Small intestine (tissue), 7 donors: ENCODE results near the gene UBXN11. TPM values are rescaled to one million over a fixed set of nuclear protein-coding genes. Genes with fewer than 3 reads are reported as not detected.

ENCODE experiments used
- DNase-seq, 2 donors: peaks; one replicate each; pipeline versions ENCODE4 v3.0.0 to v3.0.0-alpha.2; 2013
- FAIRE-seq: peaks from 2 replicates; lab custom pipeline; 2012; peaks lifted over from hg19 to GRCh38; lab: Jason Lieb, UNC
- H3K27ac ChIP-seq, 3 donors: one replicate each; pipeline ENCODE4 v1.5.1; 2013; ENCODE audit warnings: low read length in 2 of 3, mild to moderate bottlenecking in 2 of 3, control low read depth in 1 of 3, inconsistent platforms in 1 of 3, low read depth in 1 of 3, moderate library complexity in 1 of 3
- H3K27me3 ChIP-seq, 3 donors: one replicate each; pipeline ENCODE4 v1.6.1; 2013; ENCODE audit warnings: low read length in 3 of 3, inconsistent platforms in 1 of 3; ENCODE audit not compliant: control insufficient read depth in 3 of 3, insufficient read depth in 3 of 3
- H3K36me3 ChIP-seq, 3 donors: one replicate each; pipeline ENCODE4 v1.6.1; 2013; ENCODE audit warnings: low read length in 3 of 3, inconsistent platforms in 1 of 3, low read depth in 1 of 3, mild to moderate bottlenecking in 1 of 3, moderate library complexity in 1 of 3; ENCODE audit not compliant: control insufficient read depth in 3 of 3, insufficient read depth in 2 of 3
- H3K4me1 ChIP-seq, 3 donors: one replicate each; pipeline ENCODE4 v1.6.1; 2013; ENCODE audit warnings: low read length in 2 of 3, inconsistent platforms in 1 of 3, low read depth in 1 of 3, mild to moderate bottlenecking in 1 of 3, moderate library complexity in 1 of 3; ENCODE audit not compliant: control insufficient read depth in 3 of 3, insufficient read depth in 2 of 3
- H3K4me3 ChIP-seq, 3 donors: one replicate each; pipeline ENCODE4 v1.5.1; 2013; ENCODE audit warnings: low read length in 3 of 3, control low read depth in 1 of 3, inconsistent platforms in 1 of 3, low read depth in 1 of 3, mild to moderate bottlenecking in 1 of 3, moderate library complexity in 1 of 3
- H3K9me3 ChIP-seq, 2 donors: one replicate each; pipeline ENCODE4 v1.6.1; 2013; ENCODE audit warnings: low read depth in 1 of 2, low read length in 1 of 2; ENCODE audit not compliant: control insufficient read depth in 2 of 2, insufficient read depth in 1 of 2
- WGBS, 3 donors: extraction: QIAGEN DNeasy Blood & Tissue Kit; methylation state at CpG; one replicate each; pipeline ENCODE4 v1.1.7; 2013; 5-methylcytosine and 5-hydroxymethylcytosine counted together
- polyA plus RNA-seq, 4 donors: library from polyadenylated mRNA; stranded (reverse) in 3 of 4; unstranded in 1 of 4; fragments of 200-250 nt in 3 of 4; fragments of 120-200 nt in 1 of 4; gene quantifications; one replicate each; pipeline versions ENCODE4 v1.2.1 to v1.2.3, GENCODE V29; 2013
- donor health status: healthy with polysubstance abuse.
- donor health status: control.
- donor health status: control.
- donor health status: Bipolar disorder and iron deficiency.
- donor health status: healthy.

The UBXN11 gene
- polyA plus RNA-seq, 4 donors, result 1.1 to 35.5 (median 11.4) TPM

DNA sequence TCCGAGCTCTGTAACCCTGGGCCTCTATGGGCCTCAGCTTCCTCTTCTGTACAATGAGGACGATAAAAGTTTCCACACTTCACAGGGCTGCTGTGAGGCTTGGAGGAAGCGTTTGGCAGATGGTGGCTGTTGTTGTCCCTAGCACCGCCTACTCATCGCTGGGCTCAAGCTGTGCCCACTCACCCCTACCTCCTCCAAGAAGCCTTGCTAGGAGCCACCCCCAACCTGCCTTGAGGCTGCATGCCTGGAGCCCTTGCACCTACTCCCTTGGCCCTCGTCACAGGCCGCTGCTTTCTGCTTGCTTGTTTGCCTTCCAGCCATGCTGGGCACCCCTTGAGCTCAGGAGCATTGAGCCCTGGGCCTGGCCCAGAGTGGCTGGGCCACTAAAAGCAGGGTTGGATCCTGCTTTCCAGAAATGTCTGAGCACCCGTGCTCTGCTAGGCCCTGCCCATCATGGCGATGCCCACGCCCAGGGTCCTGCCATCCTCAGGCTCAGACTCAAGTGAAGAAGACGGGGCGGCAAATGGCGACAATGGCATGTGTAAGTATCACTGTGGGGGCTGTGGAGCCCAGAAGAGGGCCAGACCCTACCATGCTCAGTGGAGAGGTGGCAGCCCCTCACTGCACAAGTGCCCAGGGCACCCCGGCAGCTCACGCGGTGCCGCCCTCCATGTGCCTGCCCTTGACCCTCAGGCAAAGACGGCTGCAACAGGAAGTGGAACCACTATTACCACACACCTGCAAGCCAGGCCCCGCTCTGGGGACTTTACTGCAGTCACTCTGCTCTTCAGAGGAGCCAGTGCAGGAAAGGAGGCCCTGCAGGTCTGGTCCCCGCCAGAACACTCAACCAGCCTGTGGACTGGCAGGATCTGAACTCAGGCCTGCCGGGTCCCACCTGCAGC, 17.0 kb downstream of the UBXN11 start:
- no peak for FAIRE-seq
- WGBS, 3 donors, result 73 to 86% (median 75%) methylated on average over 21 of the region's 21 CpGs
- Histone ChIP-seq H3K36me3 (peaks cover 0 to 77% (median 0%) of the 10 kb centered on the region in 3 donors), H3K27me3 (no peaks in the 10 kb centered on the region), H3K4me1 (peaks cover 0 to 12% (median 5%) of the 10 kb centered on the region in 3 donors), H3K4me3 (no peak overlapping the region), H3K9me3 (no peaks in the 10 kb centered on the region), H3K27ac (peak overlapping the region in 2 of 3 donors; percentile 65 to 70)
- DNase-seq, result no peak

DNA sequence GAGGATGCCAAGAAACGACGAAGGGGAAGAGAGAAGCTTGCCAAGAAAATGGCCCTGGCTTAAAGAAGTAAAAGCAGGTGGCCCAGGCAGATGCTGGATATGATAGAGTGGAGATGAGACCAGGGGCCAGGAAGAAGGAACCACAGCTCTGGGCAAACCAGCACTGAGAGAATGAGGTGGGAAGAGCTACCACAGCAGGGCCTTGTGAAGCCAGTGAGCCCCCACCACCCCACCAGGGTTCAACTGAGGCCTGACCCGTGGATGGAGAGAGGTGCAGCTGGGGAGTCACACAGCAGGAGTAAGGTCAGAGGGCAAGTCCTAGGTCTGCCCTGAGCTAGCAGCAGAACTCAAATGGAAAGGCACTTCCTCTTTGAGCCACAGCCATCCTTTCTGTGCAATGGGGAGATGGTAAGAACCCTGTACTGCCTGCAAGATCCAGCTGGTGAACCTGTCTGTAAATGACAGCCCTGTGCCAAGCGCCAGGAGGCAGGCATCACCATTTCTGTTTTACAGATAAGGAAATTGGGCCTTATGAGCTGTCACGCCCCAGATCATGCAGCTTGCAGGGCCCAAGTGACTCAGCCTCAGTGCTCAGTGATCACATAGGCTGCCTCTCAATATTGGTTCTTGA, 18.0 kb downstream of the UBXN11 start:
- peak overlapping the region in 2 of 3 donors; percentile 65 to 70 for H3K27ac ChIP-seq
- H3K4me3 ChIP-seq, result no peak overlapping the region
- FAIRE-seq (no peak), DNase-seq (peak in 1 of 2 donors; percentile 55)
- H3K27me3 ChIP-seq, result no peaks in the 10 kb centered on the region
- H3K4me1 ChIP-seq, result peaks cover 0 to 15% (median 5%) of the 10 kb centered on the region in 3 donors
- WGBS, 3 donors, result 26 to 43% (median 33%) methylated on average over 5 of the region's 5 CpGs
- H3K36me3 ChIP-seq, result peaks cover 0 to 79% (median 0%) of the 10 kb centered on the region in 3 donors
- H3K9me3 ChIP-seq, result no peaks in the 10 kb centered on the region

DNA sequence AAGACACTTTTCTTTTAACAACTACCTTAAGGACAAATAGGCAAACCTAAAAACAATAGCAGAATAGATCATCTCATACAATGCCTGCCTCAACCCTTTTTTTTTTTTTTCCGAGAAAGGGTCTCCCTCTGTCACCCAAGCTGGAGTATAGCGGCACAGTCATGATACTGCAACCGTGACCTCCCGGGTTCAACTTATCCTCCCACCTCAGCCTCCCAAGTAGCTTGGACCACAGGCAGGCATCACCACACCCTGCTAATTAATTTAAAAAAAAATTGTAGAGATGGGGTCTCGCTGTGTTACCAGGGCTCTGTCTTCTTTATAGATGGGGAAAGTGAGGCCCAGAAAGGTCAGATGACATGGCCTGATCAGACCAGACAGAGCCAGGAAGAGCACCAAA, 18.6 kb downstream of the UBXN11 start:
- Histone ChIP-seq H3K9me3 (no peaks in the 10 kb centered on the region), H3K4me3 (no peak overlapping the region), H3K4me1 (peaks cover 0 to 15% (median 5%) of the 10 kb centered on the region in 3 donors), H3K27me3 (no peaks in the 10 kb centered on the region), H3K36me3 (peaks cover 0 to 83% (median 0%) of the 10 kb centered on the region in 3 donors), H3K27ac (peak overlapping the region in 2 of 3 donors; percentile 16 to 70)
- 81 to 90% (median 82%) methylated on average over 5 of the region's 5 CpGs for WGBS, 3 donors
- no peak for FAIRE-seq
- DNase-seq, result no peak

DNA sequence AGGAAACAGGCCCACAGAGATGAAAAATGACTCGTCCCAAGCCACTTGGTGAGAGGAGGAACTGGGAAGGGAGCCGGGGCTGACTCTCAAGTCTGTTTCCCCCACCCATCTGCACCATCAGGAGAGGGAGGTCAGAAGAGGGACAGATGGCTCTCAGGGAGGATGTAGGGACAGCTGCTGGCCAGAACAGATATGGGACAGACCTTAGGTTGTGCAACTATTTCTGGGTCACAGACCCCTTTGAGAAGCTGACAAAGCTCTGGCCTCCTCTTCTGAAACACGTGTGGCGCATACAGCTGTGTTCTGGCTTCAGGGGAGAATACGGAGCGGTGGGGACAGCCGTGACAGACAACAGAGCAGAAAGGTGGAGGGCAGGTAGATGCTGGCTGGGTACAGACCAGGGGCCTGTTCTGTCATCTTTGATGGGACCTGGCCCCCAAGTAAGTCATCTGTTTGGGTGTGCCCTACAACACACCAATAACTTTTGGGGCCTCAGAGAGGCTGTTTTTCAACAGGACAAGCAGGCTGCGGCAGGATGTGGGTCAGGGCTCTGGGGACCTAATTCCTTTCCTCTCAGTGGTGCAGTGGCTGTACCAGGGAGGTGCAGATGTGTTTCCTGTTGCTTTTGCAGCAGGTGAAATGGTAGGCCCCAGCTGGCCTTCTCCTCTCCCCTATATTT, 19.3 kb downstream of the UBXN11 start:
- H3K4me3 ChIP-seq, result no peak overlapping the region
- H3K4me1 ChIP-seq, result peaks cover 0 to 15% (median 5%) of the 10 kb centered on the region in 3 donors
- 47 to 73% (median 61%) methylated on average over 8 of the region's 8 CpGs for WGBS, 3 donors
- H3K27me3 ChIP-seq, result no peaks in the 10 kb centered on the region
- FAIRE-seq (no peak), DNase-seq (peak in 1 of 2 donors; percentile 62)
- H3K36me3 ChIP-seq, result peaks cover 0 to 87% (median 0%) of the 10 kb centered on the region in 3 donors
- H3K9me3 ChIP-seq, result no peaks in the 10 kb centered on the region
- H3K27ac ChIP-seq, result peak overlapping the region in 2 of 3 donors; percentile 27 to 70

DNA sequence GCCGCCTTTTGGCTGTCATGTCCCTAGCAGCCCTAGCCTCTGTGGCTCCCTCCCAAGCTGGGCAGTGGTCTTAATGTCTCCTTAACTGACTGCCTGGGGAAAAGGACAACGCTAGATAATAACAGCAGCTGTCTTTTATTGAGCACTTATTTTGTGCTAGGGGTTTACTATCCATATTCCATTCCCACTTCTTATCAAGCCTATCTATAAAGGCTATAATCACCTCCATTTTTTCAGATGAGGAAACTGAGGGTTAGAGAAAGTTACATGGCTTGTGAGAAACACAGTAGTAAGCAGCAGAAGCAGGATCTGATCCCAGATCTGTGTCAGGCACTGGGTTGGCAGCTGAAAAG, 20.4 kb downstream of the UBXN11 start:
- no peaks in the 10 kb centered on the region for H3K9me3 ChIP-seq
- FAIRE-seq (no peak), DNase-seq (no peak)
- H3K4me1 ChIP-seq, result peaks cover 0 to 20% (median 7%) of the 10 kb centered on the region in 3 donors
- H3K27me3 ChIP-seq, result no peaks in the 10 kb centered on the region
- H3K36me3 ChIP-seq, result peaks cover 0 to 87% (median 2%) of the 10 kb centered on the region in 3 donors
- WGBS, 3 donors, result 83 to 94% (median 87%) methylated on average over 2 of the region's 2 CpGs
- no peak overlapping the region for H3K4me3 ChIP-seq
- H3K27ac ChIP-seq, result peak overlapping the region in 2 of 3 donors; percentile 32 to 34

DNA sequence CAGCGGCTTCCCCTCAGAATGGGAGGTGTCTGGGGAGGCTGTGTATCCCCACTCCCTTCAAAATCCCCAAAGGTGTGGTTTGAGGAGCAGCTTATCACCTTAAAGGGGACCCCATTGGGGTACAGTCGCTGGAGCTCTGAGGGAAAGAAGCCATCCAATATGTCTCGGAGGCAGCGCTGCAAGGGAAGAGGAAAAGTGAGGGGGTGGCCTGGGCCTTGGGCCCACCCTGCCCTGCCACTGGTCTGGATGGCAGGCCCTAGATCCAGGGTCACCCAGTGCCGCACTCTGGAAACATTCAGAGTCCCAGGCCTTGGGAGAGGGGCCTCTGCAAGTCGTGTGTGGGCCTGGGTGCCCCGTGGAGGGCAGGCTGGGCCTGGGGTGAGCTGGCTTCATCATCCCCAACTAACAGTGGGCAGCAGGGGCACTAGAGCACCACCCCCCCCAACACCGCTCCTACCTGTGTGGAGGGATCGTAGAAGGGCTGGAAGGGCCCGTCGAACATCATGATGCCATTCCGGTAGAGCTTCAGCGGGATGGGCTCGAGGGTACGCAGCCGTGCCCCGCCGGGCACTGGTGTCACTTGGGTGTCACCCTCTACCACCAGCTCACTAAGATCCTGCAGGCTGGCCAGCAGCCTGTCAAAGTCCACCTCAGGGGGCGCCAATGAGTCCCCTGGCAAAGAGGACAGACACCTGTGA, 20.9 kb downstream of the UBXN11 start:
- Histone ChIP-seq H3K4me3 (no peak overlapping the region), H3K4me1 (peaks cover 0 to 24% (median 11%) of the 10 kb centered on the region in 3 donors), H3K27ac (peak overlapping the region in 2 of 3 donors; percentile 58 to 72), H3K27me3 (no peaks in the 10 kb centered on the region), H3K36me3 (peaks cover 0 to 87% (median 2%) of the 10 kb centered on the region in 3 donors), H3K9me3 (no peaks in the 10 kb centered on the region)
- 84 to 87% (median 85%) methylated on average over 18 to 19 of the region's 19 CpGs for WGBS, 3 donors
- DNase-seq (no peak), FAIRE-seq (no peak)

DNA sequence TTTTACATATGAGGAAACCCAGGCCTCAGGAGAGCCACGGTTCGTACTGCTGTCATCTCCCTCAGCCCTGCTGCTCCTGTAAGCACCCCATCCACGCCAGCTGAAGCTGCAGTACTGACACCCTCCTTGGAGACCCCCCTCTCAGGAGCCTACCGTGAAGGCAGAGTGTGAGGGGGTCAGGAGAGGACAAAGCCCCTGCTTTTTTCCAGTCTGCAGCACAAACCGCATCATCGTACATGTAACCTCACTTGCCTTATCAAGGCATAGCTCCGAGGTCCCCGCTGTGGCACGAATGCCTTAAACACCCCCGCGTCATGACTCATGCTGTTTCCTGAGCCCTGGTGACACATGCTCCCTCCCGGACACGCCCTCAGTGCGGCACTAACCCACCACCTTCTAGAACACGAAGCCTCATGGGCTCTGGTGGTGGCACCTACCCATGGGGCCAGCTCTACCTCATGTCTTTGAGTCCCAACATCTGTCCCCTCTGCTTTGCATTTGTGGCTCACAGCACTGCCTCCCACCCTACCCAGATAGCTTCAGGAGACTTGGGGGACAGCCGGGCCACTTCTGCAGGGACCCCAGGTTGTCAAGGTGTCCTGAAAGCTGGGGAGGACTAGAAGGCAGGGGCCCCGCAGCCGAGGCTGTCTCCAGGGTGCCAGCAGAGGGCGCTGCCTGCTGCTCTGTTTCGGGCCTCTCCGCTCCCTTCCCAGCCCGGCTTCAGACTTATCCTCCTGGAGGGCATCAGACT, 21.7 kb downstream of the UBXN11 start:
- Histone ChIP-seq H3K27me3 (no peaks in the 10 kb centered on the region), H3K9me3 (no peaks in the 10 kb centered on the region), H3K36me3 (peaks cover 0 to 80% (median 2%) of the 10 kb centered on the region in 3 donors), H3K4me1 (peaks cover 0 to 26% (median 11%) of the 10 kb centered on the region in 3 donors), H3K27ac (peak overlapping the region; percentile 30 to 72 (median 58)), H3K4me3 (no peak overlapping the region)
- DNase-seq, result peak; percentile 69 to 84
- 20 to 35% (median 28%) methylated on average over 22 of the region's 22 CpGs for WGBS, 3 donors
- no peak for FAIRE-seq
